Measurements from ENCODE around the gene RIMS1. TPM values are rescaled to one million over a fixed set of nuclear protein-coding genes. Genes with fewer than 3 reads are reported as not detected.

Gene RIMS1
- total RNA-seq, 1 donor from 2014 or later, result 5.6 TPM

- Mint-ChIP-seq H3K27me3 (no peaks in the 10 kb centered on the region), H3K4me1 (ENCODE audit: low read depth) (peaks cover 5% of the 10 kb centered on the region), H3K27ac (no peak overlapping the region), H3K9me3 (ENCODE audit: low read depth) (no peaks in the 10 kb centered on the region), H3K36me3 (ENCODE audit: insufficient read depth) (no peaks in the 10 kb centered on the region), H3K4me3 (ENCODE audit: low read depth) (no peak overlapping the region)
- TF ChIP-seq CTCF (IDR thresholded peaks at IDR 0.05; ENCODE audit: unreplicated experiment), result no peak
- no peak for DNase-seq (ENCODE audit: low spot score, unreplicated experiment)
Observed at GRCh38 chr6:71900642-71901041, 14.3 kb downstream of the RIMS1 start.

- TF ChIP-seq CTCF (IDR thresholded peaks at IDR 0.05; ENCODE audit: unreplicated experiment), result no peak
- no peaks in the 10 kb centered on the region for H3K36me3 Mint-ChIP-seq (ENCODE audit: insufficient read depth)
- no peak for DNase-seq (ENCODE audit: low spot score, unreplicated experiment)
- no peaks in the 10 kb centered on the region for H3K27me3 Mint-ChIP-seq
- H3K4me3 Mint-ChIP-seq (ENCODE audit: low read depth), result no peak overlapping the region
- no peak overlapping the region for H3K27ac Mint-ChIP-seq
- peaks cover 5% of the 10 kb centered on the region for H3K4me1 Mint-ChIP-seq (ENCODE audit: low read depth)
- H3K9me3 Mint-ChIP-seq (ENCODE audit: low read depth), result no peaks in the 10 kb centered on the region
Observed at GRCh38 chr6:71902261-71902660, 15.9 kb downstream of the RIMS1 start.

DNA sequence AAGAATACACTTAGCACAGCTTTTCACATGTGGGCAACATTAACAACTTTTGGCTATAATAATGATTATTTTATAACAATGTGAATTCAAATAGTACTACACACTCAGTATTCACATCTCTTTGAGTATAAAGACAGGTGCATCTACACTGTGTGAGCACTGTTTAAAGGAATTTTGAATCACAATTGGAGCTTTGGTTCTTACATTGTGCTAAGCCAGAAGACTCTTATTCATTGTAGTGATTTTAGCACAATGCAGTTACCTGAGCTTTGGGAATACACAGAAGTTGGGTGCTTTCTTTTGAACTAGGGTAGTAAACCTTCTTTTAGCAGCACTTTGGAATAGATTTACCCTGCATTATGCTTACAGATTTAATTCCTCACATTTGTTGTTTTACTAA is 20.5 kb downstream of the RIMS1 start:
- Mint-ChIP-seq H3K4me1 (ENCODE audit: low read depth) (peaks cover 5% of the 10 kb centered on the region), H3K36me3 (ENCODE audit: insufficient read depth) (no peaks in the 10 kb centered on the region), H3K27ac (no peak overlapping the region), H3K4me3 (ENCODE audit: low read depth) (no peak overlapping the region), H3K27me3 (no peaks in the 10 kb centered on the region), H3K9me3 (ENCODE audit: low read depth) (no peaks in the 10 kb centered on the region)
- DNase-seq (ENCODE audit: low spot score, unreplicated experiment), result no peak
- no peak for TF ChIP-seq CTCF (IDR thresholded peaks at IDR 0.05; ENCODE audit: unreplicated experiment)

DNA sequence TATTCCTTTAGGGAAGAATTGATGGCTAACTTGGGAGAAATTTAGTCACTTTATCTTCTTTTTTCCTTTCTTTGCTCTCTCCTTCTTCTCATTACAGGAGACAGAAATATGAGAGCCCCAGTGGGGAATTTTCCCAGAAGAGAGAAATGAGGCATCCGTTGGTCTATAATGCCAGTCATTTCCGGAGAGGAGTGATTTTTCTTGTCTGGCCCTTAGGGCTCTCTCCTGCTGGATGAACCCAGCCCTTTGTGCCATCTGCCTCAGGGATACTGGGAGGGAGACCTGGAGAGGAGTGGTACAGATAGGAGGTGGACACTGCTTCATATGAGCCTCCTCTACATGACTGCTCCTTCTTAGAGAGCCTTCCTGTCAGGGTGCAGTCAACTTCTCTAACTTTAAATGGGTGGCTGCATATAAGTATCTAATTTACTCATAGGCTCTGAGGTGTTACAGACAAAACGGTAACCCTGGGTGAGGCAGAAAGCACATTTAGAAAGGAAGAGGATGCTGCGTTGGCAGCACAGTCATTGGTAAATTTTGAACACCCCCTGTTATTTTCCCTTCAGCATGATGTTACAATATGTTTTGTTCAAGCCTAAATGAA is 21.9 kb downstream of the RIMS1 start:
- no peak overlapping the region for H3K27ac Mint-ChIP-seq
- DNase-seq (ENCODE audit: low spot score, unreplicated experiment), result no peak
- H3K4me3 Mint-ChIP-seq (ENCODE audit: low read depth), result no peak overlapping the region
- peaks cover 5% of the 10 kb centered on the region for H3K4me1 Mint-ChIP-seq (ENCODE audit: low read depth)
- H3K27me3 Mint-ChIP-seq, result no peaks in the 10 kb centered on the region
- no peaks in the 10 kb centered on the region for H3K36me3 Mint-ChIP-seq (ENCODE audit: insufficient read depth)
- no peak for TF ChIP-seq CTCF (IDR thresholded peaks at IDR 0.05; ENCODE audit: unreplicated experiment)
- no peaks in the 10 kb centered on the region for H3K9me3 Mint-ChIP-seq (ENCODE audit: low read depth)

DNA sequence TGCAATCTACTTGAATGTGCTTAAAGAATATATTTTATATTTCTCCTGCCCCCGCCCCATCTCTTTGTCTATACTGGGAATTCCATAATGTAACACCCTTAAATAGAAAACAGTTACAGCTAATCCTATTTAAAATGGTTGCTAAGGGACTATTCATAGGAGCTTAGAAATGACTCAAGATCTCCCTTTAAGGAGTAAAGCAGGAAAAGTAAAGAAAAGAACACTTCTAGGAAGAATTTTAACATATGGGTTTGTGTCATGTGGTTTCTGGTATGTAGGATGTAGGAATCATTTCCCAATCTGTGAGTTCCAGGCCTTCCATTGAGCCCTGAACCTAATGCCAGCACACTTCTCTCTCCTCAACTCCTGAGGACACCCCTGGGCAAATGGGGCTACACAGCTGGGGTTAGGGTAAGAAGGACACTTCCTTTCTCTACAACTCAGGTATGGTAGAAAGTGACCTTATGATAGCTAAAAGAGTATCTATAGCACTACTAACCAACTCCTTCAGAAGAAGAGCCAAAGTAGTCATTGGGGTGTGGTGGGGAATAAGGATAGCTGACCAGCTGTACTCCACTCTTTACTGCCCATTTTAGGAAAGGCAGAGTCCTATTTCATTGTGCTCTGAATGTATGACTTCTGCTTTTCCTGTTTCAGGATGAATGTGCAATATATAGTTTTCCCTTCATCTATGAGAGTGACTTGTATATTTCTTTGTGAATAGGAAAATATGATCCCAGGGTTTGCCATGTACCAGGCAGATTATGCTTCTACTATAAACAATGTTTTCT is 27.3 kb downstream of the RIMS1 start:
- no peaks in the 10 kb centered on the region for H3K27me3 Mint-ChIP-seq
- no peaks in the 10 kb centered on the region for H3K9me3 Mint-ChIP-seq (ENCODE audit: low read depth)
- no peak overlapping the region for H3K27ac Mint-ChIP-seq
- H3K4me1 Mint-ChIP-seq (ENCODE audit: low read depth), result no peaks in the 10 kb centered on the region
- DNase-seq (ENCODE audit: low spot score, unreplicated experiment), result no peak
- H3K36me3 Mint-ChIP-seq (ENCODE audit: insufficient read depth), result no peaks in the 10 kb centered on the region
- H3K4me3 Mint-ChIP-seq (ENCODE audit: low read depth), result no peak overlapping the region
- TF ChIP-seq CTCF (IDR thresholded peaks at IDR 0.05; ENCODE audit: unreplicated experiment), result no peak
